GM12878 (cell line): ENCODE results near the gene PLCG1. TPM values are rescaled to one million over a fixed set of nuclear protein-coding genes. Genes with fewer than 3 reads are reported as not detected.

Source experiments
- BCL3 ChIP-seq: IDR thresholded peaks from 2 replicates; pipeline ENCODE4 v1.6.1; 2011; ENCODE audit warnings: borderline replicate concordance, low read depth, mild to moderate bottlenecking, moderate library complexity, low read length; ENCODE audit not compliant: insufficient read depth, poor library complexity, severe bottlenecking
- PAX8 ChIP-seq: fragments of 450-650 bp; IDR thresholded peaks from 2 replicates; pipeline ENCODE4 v1.6.1; 2017; ENCODE audit warnings: mild to moderate bottlenecking, moderate library complexity
- PML ChIP-seq: IDR thresholded peaks from 2 replicates; pipeline ENCODE4 v1.6.1; 2012; ENCODE audit warnings: low read length, inconsistent platforms
- REST ChIP-seq: IDR thresholded peaks from 2 replicates; pipeline ENCODE4 v1.6.1; 2012; ENCODE audit warnings: mild to moderate bottlenecking, low read depth, low read length
- TARDBP ChIP-seq: IDR thresholded peaks from 2 replicates; pipeline ENCODE4 v1.6.1; 2016; ENCODE audit warnings: borderline replicate concordance
- polyA plus RNA-seq, 11 experiments: library from polyadenylated mRNA; depleted of rRNA in 4 of 11; unstranded in 6 of 11; stranded (reverse) in 5 of 11; fragments of >200 nt; fragmentation: Nextera tagmentation in 4 of 11; fragmentation: Illumina TruSeq in 1 of 11; extraction: Ambion mirVana in 4 of 11; extraction: Trizol in 1 of 11; gene quantifications; 1 replicate in 1 of 11; 2 replicates in 10 of 11; pipeline versions ENCODE4 v1.2.1 to v1.2.3, GENCODE V29; 2011 to 2016; ENCODE audit warnings: inconsistent platforms in 2 of 11, missing spikeins in 2 of 11, low read depth in 1 of 11
- total RNA-seq, 4 experiments: library from RNA; depleted of rRNA in 3 of 4; stranded (reverse); fragments of >200 nt in 3 of 4; fragmentation: Illumina TruSeq in 1 of 4; extraction: Trizol in 1 of 4; gene quantifications; 2 replicates each; pipeline versions ENCODE4 v1.2.1 to v1.2.3, GENCODE V29; 2013 to 2021

The PLCG1 gene
- total and polyA plus RNA-seq, 10 of the 15 experiments (the other 5 are each of a cell fraction or from before 2014, with no cell fraction given), result 2.6 to 114 (median 45.3) TPM

- no peak for TF ChIP-seq BCL3
- no peak for TF ChIP-seq PML
- TF ChIP-seq PAX8, result no peak
- no peak for TF ChIP-seq REST
- no peak for TF ChIP-seq TARDBP
Measured at GRCh38 chr20:41165001-41165882, 27.9 kb downstream of the PLCG1 start (continued).
